Gastroesophageal sphincter (tissue), 3 donors: ENCODE data around the gene SH3RF3.

ENCODE experiments used
- POLR2AphosphoS5 ChIP-seq: sonication (generic); formaldehyde crosslinking; IDR thresholded peaks from one replicate; pipeline ENCODE4 v1.6.1; 2017; ENCODE audit warnings: antibody characterized with exemption
- TF ChIP-seq, protein P1 (sequence below), 4 experiments: fragments of 200-600 bp in 2 of 4; fragments of 450-650 bp in 2 of 4; sonication (generic) in 1 of 4; IDR thresholded peaks; one replicate each; pipeline ENCODE4 v1.5.1; 2017 to 2019; ENCODE audit warnings: antibody characterized with exemption in 4 of 4, mild to moderate bottlenecking in 2 of 4, moderate library complexity in 2 of 4

DNA sequence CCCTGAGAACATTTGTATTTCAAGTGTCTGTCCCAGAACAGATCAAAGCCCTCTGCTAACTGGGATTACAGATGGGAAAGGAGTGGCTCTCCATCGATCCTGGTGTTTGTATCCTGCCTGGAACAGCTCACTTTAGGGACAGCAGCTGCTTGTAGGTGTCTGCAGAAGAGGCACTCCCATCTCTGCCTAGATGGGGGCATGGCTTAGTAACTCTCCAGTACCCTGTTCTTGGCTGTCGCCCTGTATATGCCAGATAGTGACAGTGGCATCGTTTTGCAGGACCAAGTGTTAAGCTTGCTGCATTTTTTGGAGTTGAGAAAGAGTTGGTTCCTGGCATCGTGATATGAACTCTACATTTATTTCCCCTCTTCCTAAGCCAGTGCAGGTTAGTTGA is 189.9 kb downstream of the SH3RF3 start:
- TF ChIP-seq, protein P1, sequence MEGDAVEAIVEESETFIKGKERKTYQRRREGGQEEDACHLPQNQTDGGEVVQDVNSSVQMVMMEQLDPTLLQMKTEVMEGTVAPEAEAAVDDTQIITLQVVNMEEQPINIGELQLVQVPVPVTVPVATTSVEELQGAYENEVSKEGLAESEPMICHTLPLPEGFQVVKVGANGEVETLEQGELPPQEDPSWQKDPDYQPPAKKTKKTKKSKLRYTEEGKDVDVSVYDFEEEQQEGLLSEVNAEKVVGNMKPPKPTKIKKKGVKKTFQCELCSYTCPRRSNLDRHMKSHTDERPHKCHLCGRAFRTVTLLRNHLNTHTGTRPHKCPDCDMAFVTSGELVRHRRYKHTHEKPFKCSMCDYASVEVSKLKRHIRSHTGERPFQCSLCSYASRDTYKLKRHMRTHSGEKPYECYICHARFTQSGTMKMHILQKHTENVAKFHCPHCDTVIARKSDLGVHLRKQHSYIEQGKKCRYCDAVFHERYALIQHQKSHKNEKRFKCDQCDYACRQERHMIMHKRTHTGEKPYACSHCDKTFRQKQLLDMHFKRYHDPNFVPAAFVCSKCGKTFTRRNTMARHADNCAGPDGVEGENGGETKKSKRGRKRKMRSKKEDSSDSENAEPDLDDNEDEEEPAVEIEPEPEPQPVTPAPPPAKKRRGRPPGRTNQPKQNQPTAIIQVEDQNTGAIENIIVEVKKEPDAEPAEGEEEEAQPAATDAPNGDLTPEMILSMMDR (IDR thresholded peaks at IDR 0.05), result no peak
- no peak for TF ChIP-seq POLR2AphosphoS5
